Measurements from ENCODE around the gene MRPL11. TPM values are rescaled to one million over a fixed set of nuclear protein-coding genes. Genes with fewer than 3 reads are reported as not detected.
A peak's percentile ranks its signal among the peaks of the same experiment; 100 is the strongest.

Gene MRPL11
- total RNA-seq (69.1 and 72.1 TPM in 2 replicates), polyA plus RNA-seq (52.2 and 54.9 TPM in 2 replicates), polyA minus RNA-seq (27.0 and 28.0 TPM in 2 replicates), Bru-seq, nascent RNA (percentile 66 among the genes with signal in this experiment), BruChase-seq, experiment 1, labeled RNA remaining after a 6-hour chase (percentile 87 among the genes with signal in this experiment), BruChase-seq, experiment 2, labeled RNA remaining after a 2-hour chase (percentile 62 among the genes with signal in this experiment)
- 76.3 and 80.6 TPM in 2 replicates for polyA plus RNA-seq (2011; cell fraction: cytosol; rRNA removed)
- polyA plus RNA-seq (2011; cell fraction: nucleus; rRNA removed), result 33.2 and 40.7 TPM in 2 replicates
- 79.7 and 84.9 TPM in 2 replicates for polyA plus RNA-seq (2012)
- 38.1 TPM for polyA minus RNA-seq (2011; cell fraction: cytosol; rRNA and poly(A)+ RNA removed)
- 2.6 and 3.8 TPM in 2 replicates for polyA minus RNA-seq (2011; cell fraction: nucleus; rRNA and poly(A)+ RNA removed)
- long read RNA-seq, transcript MRPL11-201 (5 exons, 1,605 nt), result major isoform, 122 of 164 reads
- long read RNA-seq, transcript MRPL11-203 (5 exons, 1,527 nt), result minor isoform, 16 of 164 reads
- long read RNA-seq, partial matches to known transcripts, result 7 of 164 reads
- long read RNA-seq, other reads (novel, unspliced or antisense), result 16 of 164 reads

- peak within 1 kb of the TSS; percentile 88 for H3K9ac ChIP-seq (replicated peaks; ENCODE audit: extremely low read depth, insufficient read depth, low read length)
- no peaks in the 10 kb centered on the region for H3K27me3 ChIP-seq (ENCODE audit: control insufficient read depth in 2 of 2, insufficient read depth in 2 of 2, low read length in 2 of 2)
- POLR2A ChIA-PET, result interaction anchor here (1.1 kb wide), 1 partner anchor 239 kb away, joined by 4 read pairs; the partner anchor contains the start of gene RBM4B
- FAIRE-seq (peak; percentile 97), DNase-seq (ENCODE audit: low read depth, low spot score) (peak; percentile 95)
- no peaks in the 10 kb centered on the region for H3K9me1 ChIP-seq (replicated peaks; ENCODE audit: control insufficient read depth, extremely low read depth, insufficient read depth, low read length)
- peaks cover 5% of the 10 kb centered on the region for H3K79me2 ChIP-seq (ENCODE audit: control insufficient read depth, insufficient read depth, low read length)
- H3K4me2 ChIP-seq (ENCODE audit: insufficient read depth, low read length), result peak within 1 kb of the TSS; percentile 92
- peaks cover 6% of the 10 kb centered on the region for H3K4me1 ChIP-seq (ENCODE audit: control insufficient read depth, extremely low read depth, insufficient read depth, low read length)
- CTCF ChIA-PET, result interaction anchor here (0.6 to 2.3 kb wide), 30 partner anchors 8 to 346 kb away, joined by 3 to 19 read pairs (median 5); partner anchors contain the start of genes CCDC87, DPP3, PELI3 and RBM4
- H3K36me3 ChIP-seq (ENCODE audit: control insufficient read depth in 2 of 2, extremely low read depth in 1 of 2, insufficient read depth in 2 of 2, low read length in 2 of 2), result peaks cover 4 to 9% of the 10 kb centered on the region in 2 experiments
- BruUV-seq (replicated peaks), result no TSS peak
- peak within 1 kb of the TSS; percentile 59 to 80 (median 64) for H3K4me3 ChIP-seq (replicated peaks in 1 of 3; ENCODE audit: insufficient read depth in 1 of 3, low read depth in 1 of 3, low read length in 3 of 3)
- H3K27ac ChIP-seq (ENCODE audit: insufficient read depth, low read depth, low read length), result peak within 1 kb of the TSS; percentile 77
- TF ChIP-seq GATA2 (IDR thresholded peaks at IDR 0.05; ENCODE audit: insufficient read depth, insufficient read length, low read depth, low read length) (no peak), POLR2AphosphoS5 (IDR thresholded peaks at IDR 0.05; ENCODE audit: insufficient read depth, low read depth, low read length) (peak; percentile 61), FOS (IDR thresholded peaks at IDR 0.05; ENCODE audit: borderline replicate concordance, insufficient read depth, low read length) (no peak), CTCF (IDR thresholded peaks at IDR 0.05; ENCODE audit: extremely low read depth in 1 of 2, insufficient read depth in 1 of 2, low read depth in 1 of 2, low read length in 2 of 2) (peak; percentile 70 to 77), EZH2 (IDR thresholded peaks at IDR 0.05; ENCODE audit: borderline replicate concordance, low read depth, low read length, severe bottlenecking) (no peak), POLR2A (IDR thresholded peaks at IDR 0.05; ENCODE audit: low read depth, low read length) (no peak), MYC (IDR thresholded peaks at IDR 0.05; ENCODE audit: low read depth, low read length) (peak; percentile 52), JUN (IDR thresholded peaks at IDR 0.05; ENCODE audit: borderline replicate concordance, insufficient read depth, insufficient read length, low read depth) (no peak)
- TF ChIP-seq, protein P1, sequence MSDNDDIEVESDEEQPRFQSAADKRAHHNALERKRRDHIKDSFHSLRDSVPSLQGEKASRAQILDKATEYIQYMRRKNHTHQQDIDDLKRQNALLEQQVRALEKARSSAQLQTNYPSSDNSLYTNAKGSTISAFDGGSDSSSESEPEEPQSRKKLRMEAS (IDR thresholded peaks at IDR 0.05; ENCODE audit: insufficient read depth, insufficient read length), result no peak
- dilution Hi-C loops (cut with MboI; ENCODE audit: extremely low pct_ligation_motif_present, low sequenced_read_pairs), result no loop called here
- intact Hi-C loops (cut with micrococcal nuclease), result loop anchor here (2.0 to 5.0 kb wide), 2 partner anchors 30 to 126 kb away; no protein-coding TSS in a partner anchor
- peak within 1 kb of the TSS; percentile 99 for H2AFZ ChIP-seq (ENCODE audit: low read depth, low read length)
- H4K20me1 ChIP-seq (replicated peaks; ENCODE audit: control insufficient read depth, extremely low read depth, insufficient read depth, low read length), result no peaks in the 10 kb centered on the region
- H3K9me3 ChIP-seq (replicated peaks; ENCODE audit: control insufficient read depth, insufficient read depth, low read length), result no peaks in the 10 kb centered on the region
Measured at GRCh38 chr11:66438504-66439466, at the start of gene MRPL11. Gene MRPL11 (minus strand): TSS chr11:66438848. CDS start chr11:66438754, 94 bp downstream.
